ENCODE data around the gene MCTP2. TPM values are rescaled to one million over a fixed set of nuclear protein-coding genes. Genes with fewer than 3 reads are reported as not detected.

The MCTP2 gene
- total RNA-seq, 1 donor from 2014 or later: 0.35 TPM

- no peak overlapping the region for H3K4me3 Mint-ChIP-seq
- no peaks in the 10 kb centered on the region for H3K27me3 Mint-ChIP-seq (ENCODE audit: low read depth)
- H3K36me3 Mint-ChIP-seq (ENCODE audit: low read depth): peaks cover 5% of the 10 kb centered on the region
- DNase-seq (ENCODE audit: low read depth, low spot score): no peak
- TF ChIP-seq CTCF (conservative IDR thresholded peaks at IDR 0.05): no peak
- no peak overlapping the region for H3K27ac Mint-ChIP-seq (ENCODE audit: unreplicated experiment)
- H3K9me3 Mint-ChIP-seq: peaks cover 10% of the 10 kb centered on the region
- no peaks in the 10 kb centered on the region for H3K4me1 Mint-ChIP-seq
These were observed 59.4 kb downstream of the MCTP2 start for GRCh38 chr15:94290730-94291129.

- no peak for DNase-seq (ENCODE audit: low read depth, low spot score)
- Mint-ChIP-seq H3K9me3 (peaks cover 10% of the 10 kb centered on the region), H3K27me3 (ENCODE audit: low read depth) (no peaks in the 10 kb centered on the region), H3K4me1 (no peaks in the 10 kb centered on the region), H3K4me3 (no peak overlapping the region), H3K36me3 (ENCODE audit: low read depth) (peaks cover 5% of the 10 kb centered on the region), H3K27ac (ENCODE audit: unreplicated experiment) (no peak overlapping the region)
- TF ChIP-seq CTCF (conservative IDR thresholded peaks at IDR 0.05): no peak
These were observed 62.3 kb downstream of the MCTP2 start for GRCh38 chr15:94293411-94294402.

GRCh38 chr15:94294556-94294955, 63.2 kb downstream of the MCTP2 start:
- Mint-ChIP-seq H3K27ac (ENCODE audit: unreplicated experiment) (no peak overlapping the region), H3K27me3 (ENCODE audit: low read depth) (no peaks in the 10 kb centered on the region), H3K36me3 (ENCODE audit: low read depth) (peaks cover 5% of the 10 kb centered on the region), H3K4me1 (no peaks in the 10 kb centered on the region), H3K4me3 (no peak overlapping the region), H3K9me3 (peaks cover 8% of the 10 kb centered on the region)
- DNase-seq (ENCODE audit: low read depth, low spot score): no peak
- TF ChIP-seq CTCF (conservative IDR thresholded peaks at IDR 0.05): no peak

- Mint-ChIP-seq H3K27ac (ENCODE audit: unreplicated experiment) (no peak overlapping the region), H3K36me3 (ENCODE audit: low read depth) (peaks cover 3% of the 10 kb centered on the region), H3K9me3 (peaks cover 7% of the 10 kb centered on the region), H3K4me1 (no peaks in the 10 kb centered on the region), H3K4me3 (no peak overlapping the region), H3K27me3 (ENCODE audit: low read depth) (no peaks in the 10 kb centered on the region)
- TF ChIP-seq CTCF (conservative IDR thresholded peaks at IDR 0.05): no peak
- no peak for DNase-seq (ENCODE audit: low read depth, low spot score)
These were observed 63.9 kb downstream of the MCTP2 start for GRCh38 chr15:94295275-94295674.

- Mint-ChIP-seq H3K27me3 (ENCODE audit: low read depth) (no peaks in the 10 kb centered on the region), H3K4me3 (no peak overlapping the region), H3K9me3 (peaks cover 5% of the 10 kb centered on the region), H3K36me3 (ENCODE audit: low read depth) (peaks cover 4% of the 10 kb centered on the region), H3K4me1 (no peaks in the 10 kb centered on the region), H3K27ac (ENCODE audit: unreplicated experiment) (no peak overlapping the region)
- DNase-seq (ENCODE audit: low read depth, low spot score): no peak
- TF ChIP-seq CTCF (conservative IDR thresholded peaks at IDR 0.05): no peak
These were observed 65.4 kb downstream of the MCTP2 start for GRCh38 chr15:94296717-94297116.

Data from neural crest cell (in vitro differentiated cells).